ENCODE results near the gene TAS2R39.

DNA sequence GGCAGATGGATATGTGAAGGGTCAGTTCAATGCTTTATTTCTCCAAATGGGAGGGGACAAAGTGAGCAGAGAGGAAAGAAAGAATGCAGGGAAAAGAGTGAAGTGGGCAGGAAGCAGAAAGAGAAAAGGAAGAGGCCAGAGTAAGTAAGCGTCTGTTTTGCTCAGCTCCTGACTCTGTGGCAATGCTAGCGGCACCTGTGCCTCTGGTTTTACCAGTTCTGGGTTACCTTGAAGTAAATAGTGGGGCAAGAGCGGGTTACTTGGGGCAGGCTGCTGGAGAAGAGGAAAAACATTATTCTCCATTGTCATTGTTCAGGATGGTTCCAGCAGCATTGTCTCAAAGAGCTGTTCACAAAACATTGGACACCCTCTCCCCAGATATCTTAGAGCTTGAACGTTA, 40.6 kb downstream of the TAS2R39 start:
- no peak for TF ChIP-seq EZH2phosphoT487 (IDR thresholded peaks at IDR 0.05; ENCODE audit: insufficient read depth, low read depth)
- no peak for TF ChIP-seq EZH2 (IDR thresholded peaks at IDR 0.05; ENCODE audit: insufficient read depth, poor library complexity, severe bottlenecking)

Data from GM23248 (cell line).